ENCODE measurements around the gene CGB3. TPM values are rescaled to one million over a fixed set of nuclear protein-coding genes. Genes with fewer than 3 reads are reported as not detected.
"Not testable (repeated sequence)": the region's sequence is repeated elsewhere in the genome, so short reads cannot be mapped to it uniquely, and the experiment has no call there.

Gene CGB3
- total RNA-seq, 1 experiment from 2014 or later = 0.46 TPM

- H3K79me2 ChIP-seq (ENCODE audit: insufficient read depth, low read length) = no peaks in the 10 kb centered on the region
- H4K5ac ChIP-seq (ENCODE audit: insufficient read length, low read depth, low read length) = no peak overlapping the region
- no peak overlapping the region for H3K56ac ChIP-seq (ENCODE audit: insufficient read length, low read depth, low read length)
- H2BK120ac ChIP-seq (ENCODE audit: low read depth, low read length, poor library complexity, severe bottlenecking) = no peak overlapping the region
- peak; percentile 45 for TF ChIP-seq CTCF (conservative IDR thresholded peaks at IDR 0.05)
- H3K9me3 ChIP-seq (ENCODE audit: control insufficient read depth, low read depth, low read length) = no peaks in the 10 kb centered on the region
- Mint-ChIP-seq H3K27ac (no peak overlapping the region), H3K4me3 (peak overlapping the region; percentile 53 to 77), H3K27me3 (ENCODE audit: low read depth) (peaks cover 79% of the 10 kb centered on the region), H3K4me1 (peaks cover 18 to 30% of the 10 kb centered on the region in 2 experiments), H3K9me3 (peaks cover 0 to 2% of the 10 kb centered on the region in 2 experiments; a peak in 1 of 5 replicates), H3K36me3 (ENCODE audit: insufficient read depth in 1 of 3, low read depth in 3 of 3) (no peaks in the 10 kb centered on the region; a peak in 1 of 7 replicates)
- no peak overlapping the region for H3K9ac ChIP-seq (ENCODE audit: extremely low read depth, insufficient read length, low read length)
- no peak overlapping the region for H2BK5ac ChIP-seq (ENCODE audit: insufficient read length, low read length)
- H3K4me2 ChIP-seq (ENCODE audit: insufficient read depth, insufficient read length, low read length) = peak overlapping the region; percentile 52
- H3K23me2 ChIP-seq (ENCODE audit: insufficient read length, low read depth, low read length, poor library complexity, severe bottlenecking) = peaks cover 10% of the 10 kb centered on the region
- no CpG with 5 or more reads among the region's 63 CpGs for WGBS (ENCODE audit: extremely low coverage, insufficient read length, low lambda C conversion rate)
- no peak overlapping the region for H3K4ac ChIP-seq (ENCODE audit: low read depth, low read length)
- H2AFZ ChIP-seq (ENCODE audit: low read length) = no peak overlapping the region
- no peak overlapping the region for H2BK15ac ChIP-seq (ENCODE audit: low read depth, low read length)
- H2BK20ac ChIP-seq (ENCODE audit: low read depth, low read length, poor library complexity, severe bottlenecking) = no peak overlapping the region
- no peak overlapping the region for H3K23ac ChIP-seq (ENCODE audit: insufficient read length, low read depth, low read length)
- H3T11ph ChIP-seq (ENCODE audit: low read length) = no peak overlapping the region
- no peak overlapping the region for H4K8ac ChIP-seq (replicated peaks; ENCODE audit: insufficient read length, low read depth, low read length)
- no peak overlapping the region for H2BK12ac ChIP-seq (ENCODE audit: insufficient read length, low read depth, low read length)
- H3K14ac ChIP-seq (ENCODE audit: insufficient read depth, low read length) = no peak overlapping the region
- no peak overlapping the region for H3K27ac ChIP-seq (ENCODE audit: insufficient read length, low read depth, low read length)
- H2AK5ac ChIP-seq (ENCODE audit: insufficient read length, low read length) = no peak overlapping the region
- H4K20me1 ChIP-seq (ENCODE audit: control insufficient read depth, insufficient read depth, insufficient read length) = no peaks in the 10 kb centered on the region
- H3K79me1 ChIP-seq (ENCODE audit: insufficient read depth, low read depth, low read length, poor library complexity, severe bottlenecking) = no peaks in the 10 kb centered on the region
- H3K4me1 ChIP-seq (ENCODE audit: insufficient read depth, low read length) = no peaks in the 10 kb centered on the region
- DNase-seq = peak; percentile 79
- H3K18ac ChIP-seq (ENCODE audit: insufficient read length, low read depth, low read length) = no peak overlapping the region
- no peak overlapping the region for H4K91ac ChIP-seq (ENCODE audit: insufficient read length, low read depth, low read length)
- H3K27me3 ChIP-seq (ENCODE audit: insufficient read depth, low read length) = peaks cover 15% of the 10 kb centered on the region; the same call in 1 of the 2 replicates
These were observed 32.2 kb upstream of the CGB3 start for GRCh38 chr19:49056101-49056901.

- H3K4ac ChIP-seq (ENCODE audit: low read depth, low read length); H3K4me1 ChIP-seq (ENCODE audit: insufficient read depth, low read length); H2BK5ac ChIP-seq (ENCODE audit: insufficient read length, low read length); H3K4me2 ChIP-seq (ENCODE audit: insufficient read depth, insufficient read length, low read length); H2BK15ac ChIP-seq (ENCODE audit: low read depth, low read length); H2AFZ ChIP-seq (ENCODE audit: low read length); H3K56ac ChIP-seq (ENCODE audit: insufficient read length, low read depth, low read length); H4K20me1 ChIP-seq (ENCODE audit: control insufficient read depth, insufficient read depth, insufficient read length); H3K23me2 ChIP-seq (ENCODE audit: insufficient read length, low read depth, low read length, poor library complexity, severe bottlenecking); H4K5ac ChIP-seq (ENCODE audit: insufficient read length, low read depth, low read length); H3K9me3 Mint-ChIP-seq; H3K9me3 ChIP-seq (ENCODE audit: control insufficient read depth, low read depth, low read length); H3K14ac ChIP-seq (ENCODE audit: insufficient read depth, low read length); H3K4me3 Mint-ChIP-seq; H2BK12ac ChIP-seq (ENCODE audit: insufficient read length, low read depth, low read length); H2BK20ac ChIP-seq (ENCODE audit: low read depth, low read length, poor library complexity, severe bottlenecking); H3K27ac ChIP-seq (ENCODE audit: insufficient read length, low read depth, low read length); H4K91ac ChIP-seq (ENCODE audit: insufficient read length, low read depth, low read length); H3K79me2 ChIP-seq (ENCODE audit: insufficient read depth, low read length); H4K8ac ChIP-seq (replicated peaks; ENCODE audit: insufficient read length, low read depth, low read length); H3K9ac ChIP-seq (ENCODE audit: extremely low read depth, insufficient read length, low read length); H2BK120ac ChIP-seq (ENCODE audit: low read depth, low read length, poor library complexity, severe bottlenecking); H3K18ac ChIP-seq (ENCODE audit: insufficient read length, low read depth, low read length); H2AK5ac ChIP-seq (ENCODE audit: insufficient read length, low read length); H3T11ph ChIP-seq (ENCODE audit: low read length); H3K27me3 ChIP-seq (ENCODE audit: insufficient read depth, low read length); H3K36me3 Mint-ChIP-seq (ENCODE audit: insufficient read depth in 1 of 3, low read depth in 3 of 3); H3K27ac Mint-ChIP-seq; H3K23ac ChIP-seq (ENCODE audit: insufficient read length, low read depth, low read length); H3K79me1 ChIP-seq (ENCODE audit: insufficient read depth, low read depth, low read length, poor library complexity, severe bottlenecking); DNase-seq: not testable (repeated sequence)
- WGBS (ENCODE audit: extremely low coverage, insufficient read length, low lambda C conversion rate) = no CpG with 5 or more reads among the region's 24 CpGs
- Mint-ChIP-seq H3K4me1 (peaks cover 0 to 14% of the 10 kb centered on the region in 2 experiments; a peak in 2 of 4 replicates), H3K27me3 (ENCODE audit: low read depth) (peaks cover 39% of the 10 kb centered on the region)
These were observed 26.4 kb upstream of the CGB3 start for GRCh38 chr19:49050376-49051033.
